Astrocyte (in vitro differentiated cells and primary cell): ENCODE results near the gene PPP1R12B.

ENCODE experiments used
- EZH2 ChIP-seq: IDR thresholded peaks from 2 replicates; pipeline ENCODE4 v1.6.1; 2012; ENCODE audit warnings: mild to moderate bottlenecking, low read length, inconsistent platforms; ENCODE audit not compliant: insufficient read depth
- TF ChIP-seq, protein P1 (sequence below): IDR thresholded peaks from 2 replicates; pipeline ENCODE4 v1.5.1; 2011; ENCODE audit warnings: low read depth, mild to moderate bottlenecking, inconsistent platforms, low read length, moderate library complexity; ENCODE audit not compliant: insufficient read depth

DNA sequence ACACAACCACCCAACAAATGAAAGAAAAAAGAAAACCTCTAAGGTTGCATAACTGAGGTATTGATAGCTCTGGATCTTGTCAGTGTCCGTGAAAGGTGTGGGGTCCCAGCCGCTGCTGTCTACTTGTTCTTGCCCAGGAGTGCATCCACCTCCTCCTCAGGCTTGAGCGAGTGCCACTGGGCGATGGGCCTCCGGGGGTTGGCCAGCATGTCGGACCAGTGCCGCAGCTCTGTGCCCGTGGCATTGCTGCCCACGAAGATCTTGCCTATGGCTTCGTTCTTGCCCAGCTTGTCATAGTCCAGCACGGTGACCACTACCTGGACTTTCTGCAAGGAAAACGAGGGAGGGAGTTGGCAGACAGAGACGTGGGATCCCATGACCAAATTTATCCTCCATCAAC is 248.1 kb downstream of the PPP1R12B start:
- TF ChIP-seq, protein P1, sequence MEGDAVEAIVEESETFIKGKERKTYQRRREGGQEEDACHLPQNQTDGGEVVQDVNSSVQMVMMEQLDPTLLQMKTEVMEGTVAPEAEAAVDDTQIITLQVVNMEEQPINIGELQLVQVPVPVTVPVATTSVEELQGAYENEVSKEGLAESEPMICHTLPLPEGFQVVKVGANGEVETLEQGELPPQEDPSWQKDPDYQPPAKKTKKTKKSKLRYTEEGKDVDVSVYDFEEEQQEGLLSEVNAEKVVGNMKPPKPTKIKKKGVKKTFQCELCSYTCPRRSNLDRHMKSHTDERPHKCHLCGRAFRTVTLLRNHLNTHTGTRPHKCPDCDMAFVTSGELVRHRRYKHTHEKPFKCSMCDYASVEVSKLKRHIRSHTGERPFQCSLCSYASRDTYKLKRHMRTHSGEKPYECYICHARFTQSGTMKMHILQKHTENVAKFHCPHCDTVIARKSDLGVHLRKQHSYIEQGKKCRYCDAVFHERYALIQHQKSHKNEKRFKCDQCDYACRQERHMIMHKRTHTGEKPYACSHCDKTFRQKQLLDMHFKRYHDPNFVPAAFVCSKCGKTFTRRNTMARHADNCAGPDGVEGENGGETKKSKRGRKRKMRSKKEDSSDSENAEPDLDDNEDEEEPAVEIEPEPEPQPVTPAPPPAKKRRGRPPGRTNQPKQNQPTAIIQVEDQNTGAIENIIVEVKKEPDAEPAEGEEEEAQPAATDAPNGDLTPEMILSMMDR: no peak
- TF ChIP-seq EZH2: no peak
